SU-DHL-6 (cell line): ENCODE data around the gene POR.

ENCODE experiments used
- H2AFZ ChIP-seq: fragments of 200-600 bp; sonication (generic); 2 replicates; pipeline ENCODE4 v1.6.1; 2014; ENCODE audit warnings: low read depth, mild to moderate bottlenecking, moderate library complexity, mixed read lengths, antibody characterized with exemption, low read length; ENCODE audit not compliant: severe bottlenecking
- H3F3A ChIP-seq: fragments of 200-600 bp; shearing (Covaris generic); 2 replicates; pipeline ENCODE4 v1.6.0; 2016; ENCODE audit warnings: antibody characterized with exemption, mild to moderate bottlenecking; ENCODE audit not compliant: insufficient read depth
- H3K27ac ChIP-seq: fragments of 200-600 bp; sonication (generic); 2 replicates; pipeline ENCODE4 v1.5.1; 2016; ENCODE audit warnings: low read depth, mild to moderate bottlenecking, low read length, moderate library complexity, mixed read lengths
- H3K27me3 ChIP-seq: fragments of 200-600 bp; sonication (generic), shearing (Covaris generic); 2 replicates; pipeline ENCODE4 v1.6.0; 2014; ENCODE audit warnings: mild to moderate bottlenecking, low read length
- H3K36me3 ChIP-seq: fragments of 200-600 bp; sonication (generic); 2 replicates; pipeline ENCODE4 v1.6.1; 2014; ENCODE audit warnings: mild to moderate bottlenecking, low read length, mixed read lengths
- H3K4me2 ChIP-seq: fragments of 300-600, 200-600 bp; shearing (Covaris generic), sonication (generic); 2 replicates; pipeline ENCODE4 v1.6.0; 2014; ENCODE audit warnings: low read length, low read depth, mild to moderate bottlenecking; ENCODE audit not compliant: poor library complexity, severe bottlenecking
- H3K4me3 ChIP-seq: fragments of 200-600 bp; sonication (generic); 2 replicates; pipeline ENCODE4 v1.5.1; 2014; ENCODE audit warnings: antibody characterized with exemption, low read length, mild to moderate bottlenecking, mixed read lengths; ENCODE audit not compliant: insufficient read depth, poor library complexity, severe bottlenecking
- H3K79me2 ChIP-seq: fragments of 200-600 bp; sonication (generic); 2 replicates; pipeline ENCODE4 v1.6.1; 2014; ENCODE audit warnings: mild to moderate bottlenecking, low read length, moderate library complexity; ENCODE audit not compliant: insufficient read depth
- H3K9ac ChIP-seq: fragments of 200-600 bp; sonication (generic); 2 replicates; pipeline ENCODE4 v1.7.0; 2014; ENCODE audit warnings: mild to moderate bottlenecking, low read length
- H3K9me2 ChIP-seq: fragments of 200-600 bp; sonication (generic); replicated peaks from 2 replicates; pipeline ENCODE4 v1.6.1; 2014; ENCODE audit warnings: low read length; ENCODE audit not compliant: insufficient read depth
- H3K9me3 ChIP-seq: fragments of 200-600 bp; sonication (generic); 2 replicates; pipeline ENCODE4 v1.6.1; 2014; ENCODE audit warnings: low read length, mixed read lengths; ENCODE audit not compliant: insufficient read depth
- H4K20me1 ChIP-seq: fragments of 200-600 bp; sonication (generic); 2 replicates; pipeline ENCODE4 v1.6.1; 2014; ENCODE audit warnings: low read depth, mild to moderate bottlenecking, antibody characterized with exemption, low read length, moderate library complexity, mixed read lengths
- CTCF ChIP-seq: fragments of 200-600 bp; sonication (generic); IDR thresholded peaks from one replicate; pipeline ENCODE4 v1.5.1; 2017; ENCODE audit warnings: antibody characterized with exemption, mild to moderate bottlenecking, low read length, moderate library complexity; ENCODE audit not compliant: insufficient read depth, poor library complexity, severe bottlenecking
- EZH2phosphoT487 ChIP-seq: fragments of 200-600 bp; sonication (generic), shearing (Covaris generic); conservative IDR thresholded peaks from 2 replicates; pipeline ENCODE4 v1.6.1; 2018; ENCODE audit warnings: mild to moderate bottlenecking, antibody characterized with exemption, low read length, moderate library complexity, mixed read lengths

POR gene

GRCh38 chr7:75931680-75932079 is 16.7 kb downstream of the POR start:
- Histone ChIP-seq H3K79me2 (no peaks in the 10 kb centered on the region), H3K27ac (no peak overlapping the region), H2AFZ (no peak overlapping the region), H3K9ac (no peak overlapping the region), H3F3A (no peaks in the 10 kb centered on the region), H3K27me3 (no peaks in the 10 kb centered on the region), H3K4me2 (no peak overlapping the region), H3K9me2 (no peaks in the 10 kb centered on the region), H4K20me1 (no peaks in the 10 kb centered on the region), H3K36me3 (no peaks in the 10 kb centered on the region), H3K4me3 (no peak overlapping the region), H3K9me3 (no peaks in the 10 kb centered on the region)
- TF ChIP-seq CTCF: no peak
- no peak for TF ChIP-seq EZH2phosphoT487

GRCh38 chr7:75937958-75938786 is 23.2 kb downstream of the POR start:
- H3K36me3 ChIP-seq: no peaks in the 10 kb centered on the region
- no peak overlapping the region for H3K27ac ChIP-seq
- H3K9me2 ChIP-seq: no peaks in the 10 kb centered on the region
- H3K9ac ChIP-seq: no peak overlapping the region
- no peak overlapping the region for H2AFZ ChIP-seq
- H3K4me3 ChIP-seq: no peak overlapping the region
- no peaks in the 10 kb centered on the region for H3K79me2 ChIP-seq
- no peaks in the 10 kb centered on the region for H3K9me3 ChIP-seq
- no peaks in the 10 kb centered on the region for H4K20me1 ChIP-seq
- H3K27me3 ChIP-seq: no peaks in the 10 kb centered on the region
- H3K4me2 ChIP-seq: no peak overlapping the region
- no peaks in the 10 kb centered on the region for H3F3A ChIP-seq
- TF ChIP-seq EZH2phosphoT487 (no peak), CTCF (no peak)

GRCh38 chr7:75938921-75939320 is 24.0 kb downstream of the POR start:
- TF ChIP-seq CTCF (no peak), EZH2phosphoT487 (no peak)

More at GRCh38 chr7:75938921-75939320, 24.0 kb downstream of the POR start:
- no peak overlapping the region for H3K9ac ChIP-seq
- H3K9me3 ChIP-seq: no peaks in the 10 kb centered on the region
- H3K4me3 ChIP-seq: no peak overlapping the region
- no peak overlapping the region for H2AFZ ChIP-seq
- no peaks in the 10 kb centered on the region for H3K9me2 ChIP-seq
- no peaks in the 10 kb centered on the region for H4K20me1 ChIP-seq
- no peaks in the 10 kb centered on the region for H3K27me3 ChIP-seq
- no peaks in the 10 kb centered on the region for H3K36me3 ChIP-seq
- H3K79me2 ChIP-seq: no peaks in the 10 kb centered on the region
- H3K4me2 ChIP-seq: no peak overlapping the region
- no peaks in the 10 kb centered on the region for H3F3A ChIP-seq
- no peak overlapping the region for H3K27ac ChIP-seq
